NCI-H748 (cell line): Measurements from ENCODE around the gene RABEPK.
A peak's percentile ranks its signal among the peaks of the same experiment; 100 is the strongest.
"Not testable (repeated sequence)": the region's sequence is repeated elsewhere in the genome, so short reads cannot be mapped to it uniquely, and the experiment has no call there.

Source experiments
- DNase-seq: peaks from one replicate; lab custom pipeline; 2025; ENCODE audit not compliant: unreplicated experiment; lab: John Stamatoyannopoulos, UW

Gene RABEPK, protein sequence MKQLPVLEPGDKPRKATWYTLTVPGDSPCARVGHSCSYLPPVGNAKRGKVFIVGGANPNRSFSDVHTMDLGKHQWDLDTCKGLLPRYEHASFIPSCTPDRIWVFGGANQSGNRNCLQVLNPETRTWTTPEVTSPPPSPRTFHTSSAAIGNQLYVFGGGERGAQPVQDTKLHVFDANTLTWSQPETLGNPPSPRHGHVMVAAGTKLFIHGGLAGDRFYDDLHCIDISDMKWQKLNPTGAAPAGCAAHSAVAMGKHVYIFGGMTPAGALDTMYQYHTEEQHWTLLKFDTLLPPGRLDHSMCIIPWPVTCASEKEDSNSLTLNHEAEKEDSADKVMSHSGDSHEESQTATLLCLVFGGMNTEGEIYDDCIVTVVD

DNA sequence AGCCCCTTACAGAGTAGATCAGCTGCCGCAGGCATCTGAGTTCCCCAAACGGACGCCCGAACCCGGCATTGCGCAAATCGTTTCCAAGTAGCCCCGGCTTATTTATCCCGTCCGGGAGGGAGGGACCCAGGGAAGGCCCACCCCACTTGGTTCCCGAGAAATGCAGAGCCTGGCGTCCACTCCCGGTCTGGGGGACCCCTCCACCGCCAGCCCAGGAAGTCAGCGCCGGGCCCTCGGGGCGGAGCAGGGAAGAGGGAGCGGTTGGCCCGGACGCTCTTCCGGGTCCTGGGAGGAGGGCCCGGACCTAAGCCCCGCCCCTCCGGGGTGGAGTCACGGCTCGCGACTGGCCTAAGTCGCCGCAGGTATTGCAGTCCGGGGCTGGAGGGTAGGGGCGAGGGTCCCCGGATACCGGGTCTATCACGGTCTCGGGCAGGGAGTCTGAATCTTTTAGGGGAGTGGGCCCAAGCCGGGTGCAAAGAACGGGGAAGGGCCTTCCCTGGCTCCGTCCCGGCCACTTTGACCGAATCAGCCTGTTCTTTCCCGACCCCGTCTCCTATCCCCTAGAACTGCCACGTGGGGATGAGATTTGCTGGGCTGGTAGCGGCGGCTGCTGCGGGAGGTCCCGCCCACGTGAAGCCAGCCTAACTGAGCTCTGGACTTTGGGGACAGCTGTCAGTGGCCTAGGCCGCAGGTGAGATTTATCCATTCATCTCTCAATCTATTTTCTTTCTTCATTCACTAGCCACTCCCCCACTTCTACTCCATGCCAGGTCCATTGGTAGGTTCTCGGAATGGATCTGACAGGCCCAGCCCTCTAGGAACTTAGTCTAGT, at the start of gene RABEPK:
Gene RABEPK, plus strand, starts transcription at position 327 of the 832 bp plus-strand sequence. CDS start 2,472 bp downstream, outside the sequence.
- DNase-seq, result peak; percentile 93

DNA sequence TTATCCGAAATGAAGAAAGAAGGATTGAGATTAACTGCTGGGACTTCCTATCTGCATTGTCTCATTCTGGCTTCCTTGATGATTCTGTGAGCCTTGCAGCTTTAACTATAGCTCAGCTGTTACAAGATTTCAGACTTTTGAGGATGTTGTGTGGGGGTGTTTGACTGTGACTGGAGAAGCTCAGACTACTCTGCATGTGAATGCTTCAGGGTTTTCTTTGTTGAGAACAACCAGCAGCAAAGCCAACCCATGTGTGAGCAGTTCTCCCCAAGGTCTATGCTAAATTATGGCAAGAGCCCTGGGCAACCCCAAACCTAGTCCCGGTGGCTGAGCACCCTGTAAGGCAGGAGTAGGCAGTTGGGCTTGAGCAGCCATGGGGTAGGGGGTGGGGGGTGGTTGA, 48.6 kb upstream of the RABEPK start:
- no peak for DNase-seq

DNA sequence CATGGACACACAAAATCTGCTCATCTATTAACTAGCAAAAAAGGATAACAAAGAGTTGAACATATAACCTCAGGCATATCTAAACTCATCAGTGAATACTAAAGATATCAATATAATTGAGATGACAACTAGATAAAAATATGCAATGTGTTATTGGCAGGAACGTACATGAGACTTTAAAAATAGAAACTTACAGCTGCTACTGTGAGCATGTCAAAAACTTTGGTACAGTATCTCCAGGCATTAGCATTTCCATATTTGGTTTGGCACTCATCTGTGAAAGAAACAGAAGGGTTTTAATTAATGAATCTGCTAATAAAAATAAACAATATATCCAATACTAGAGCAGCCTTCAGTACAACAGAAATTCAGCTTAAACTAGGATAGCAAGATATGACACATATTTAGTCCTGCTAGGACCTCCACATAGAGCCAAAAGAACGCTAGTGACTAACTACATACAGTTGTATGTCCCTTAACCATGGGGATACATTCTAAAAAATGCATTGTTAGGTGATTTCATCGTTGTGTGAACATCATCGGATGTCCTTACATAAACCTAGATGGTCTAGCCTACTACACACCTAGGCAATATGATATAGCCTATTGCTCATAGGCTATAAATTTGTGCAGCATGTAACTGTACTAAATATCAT, 46.5 kb upstream of the RABEPK start:
- DNase-seq, result no peak

DNA sequence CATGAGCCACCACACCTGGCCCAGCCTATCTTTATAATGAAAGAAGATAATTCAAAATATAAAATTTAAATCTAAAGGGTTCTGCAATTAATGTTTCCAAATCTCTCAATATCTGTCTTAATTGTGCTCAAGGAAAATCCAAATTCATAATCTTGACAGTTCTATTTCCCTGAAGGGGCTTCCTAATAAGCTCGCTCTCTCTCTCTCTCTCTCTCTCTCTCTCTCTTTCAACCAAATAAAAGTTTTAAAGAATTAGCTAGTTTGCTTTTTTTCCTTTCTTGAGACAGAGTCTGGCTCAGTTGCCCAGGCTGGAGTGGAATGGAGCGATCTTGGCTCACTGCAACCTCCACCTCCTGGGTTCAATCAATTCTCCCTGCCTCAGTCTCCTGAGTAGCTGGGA, 43.8 kb upstream of the RABEPK start:
- no peak for DNase-seq

DNA sequence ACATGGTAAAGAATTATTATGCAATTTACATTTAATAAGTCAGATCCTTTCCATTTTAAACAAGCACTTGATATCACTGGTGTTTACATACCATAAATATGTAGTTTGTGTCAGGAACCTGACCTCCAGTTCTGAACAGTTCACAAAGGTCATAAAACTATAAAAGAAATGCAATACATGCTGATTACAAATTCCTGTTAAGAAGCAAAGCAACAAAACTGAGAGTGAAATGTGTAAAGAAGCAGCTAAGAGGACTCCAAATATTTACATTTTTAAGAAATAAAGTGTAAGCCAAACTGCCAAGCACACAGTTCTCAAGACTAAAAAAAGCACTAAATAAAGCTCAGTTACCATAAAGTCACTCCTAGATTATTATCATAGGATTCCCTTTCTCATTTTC, 39.6 kb upstream of the RABEPK start:
- no peak for DNase-seq

DNA sequence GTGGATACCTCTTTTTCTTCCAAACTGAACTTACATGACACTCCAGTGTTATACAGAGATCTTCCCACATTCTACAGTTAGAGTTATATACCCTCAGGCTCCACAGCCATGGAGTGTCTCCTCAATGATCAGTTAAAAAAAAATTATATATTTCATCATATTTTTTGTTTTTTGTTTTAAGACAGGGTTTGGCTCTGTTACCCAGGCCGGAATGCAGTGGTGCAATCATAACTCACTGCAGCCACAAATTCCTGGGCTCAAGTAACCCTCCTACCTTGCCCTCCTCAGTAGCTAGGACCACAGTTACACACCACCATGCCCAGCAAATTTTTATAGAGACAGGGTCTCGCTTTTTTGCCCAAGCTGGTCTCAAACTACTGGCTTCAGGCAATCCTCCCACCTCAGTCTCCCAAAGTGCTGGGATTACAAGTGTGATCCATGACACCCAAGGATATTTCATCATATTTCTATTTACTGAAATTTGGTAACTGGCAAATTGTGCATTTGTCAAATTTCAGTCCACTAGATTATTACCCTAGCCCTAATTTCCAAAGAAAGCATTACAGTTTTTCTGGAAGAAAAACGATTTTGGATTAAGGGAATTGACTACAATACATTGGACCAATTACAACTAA, 38.9 kb upstream of the RABEPK start:
- no peak for DNase-seq

DNA sequence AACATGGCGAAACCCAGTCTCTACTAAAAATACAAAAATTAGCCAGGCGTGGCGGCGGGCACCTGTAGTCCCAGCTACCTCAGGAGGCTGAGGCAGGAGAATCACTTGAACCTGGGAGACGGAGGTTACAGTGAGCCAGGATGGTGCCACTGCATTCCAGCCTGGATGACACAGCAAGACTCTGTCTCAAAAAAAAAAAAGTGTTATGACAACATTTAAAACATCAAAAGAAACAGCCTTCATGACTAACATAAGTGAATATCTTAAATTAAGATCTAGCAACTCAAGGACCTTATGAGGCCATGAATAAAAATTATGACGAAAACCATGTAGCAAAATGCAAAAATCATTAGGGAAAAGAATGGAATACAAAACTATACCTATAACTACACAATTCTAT, 37.5 kb upstream of the RABEPK start:
- DNase-seq, result not testable (repeated sequence)

DNA sequence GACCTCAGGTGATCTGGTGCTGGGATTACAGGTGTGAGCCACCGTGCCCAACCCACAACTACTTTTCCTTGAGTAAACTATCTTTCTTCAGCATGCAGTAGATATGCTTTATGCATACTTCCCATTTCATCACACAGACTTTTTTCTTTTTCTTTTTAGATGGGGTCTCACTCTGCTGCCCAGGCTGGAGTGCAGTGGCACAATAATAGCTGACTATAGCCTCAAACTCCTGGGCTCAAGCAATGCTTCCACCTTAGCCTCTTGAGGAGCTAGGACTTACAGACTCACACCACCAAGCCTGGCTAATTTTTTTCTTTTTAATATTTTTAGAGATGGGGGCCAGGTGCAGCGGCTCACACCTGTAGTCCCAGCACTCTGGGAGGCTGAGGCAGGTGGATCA, 33.6 kb upstream of the RABEPK start:
- no peak for DNase-seq

DNA sequence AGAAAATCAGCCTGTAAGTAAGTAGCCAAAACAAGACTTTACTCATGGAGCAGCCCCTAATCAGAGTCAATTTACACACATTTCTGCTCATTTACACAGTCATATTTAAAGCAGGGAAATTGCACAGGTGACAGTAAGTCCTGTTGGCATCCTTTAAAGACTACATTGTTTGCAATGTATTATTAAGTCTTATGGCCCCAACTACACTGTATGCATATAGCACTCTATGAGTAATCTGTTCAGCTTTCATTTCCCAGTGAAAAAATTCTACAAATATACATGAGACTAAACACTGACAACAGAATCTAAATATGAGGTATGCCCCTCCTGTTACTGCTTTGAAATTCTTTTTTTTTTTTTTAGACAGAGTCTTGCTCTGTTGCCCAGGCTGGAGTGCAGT, 30.4 kb upstream of the RABEPK start:
- DNase-seq, result no peak

DNA sequence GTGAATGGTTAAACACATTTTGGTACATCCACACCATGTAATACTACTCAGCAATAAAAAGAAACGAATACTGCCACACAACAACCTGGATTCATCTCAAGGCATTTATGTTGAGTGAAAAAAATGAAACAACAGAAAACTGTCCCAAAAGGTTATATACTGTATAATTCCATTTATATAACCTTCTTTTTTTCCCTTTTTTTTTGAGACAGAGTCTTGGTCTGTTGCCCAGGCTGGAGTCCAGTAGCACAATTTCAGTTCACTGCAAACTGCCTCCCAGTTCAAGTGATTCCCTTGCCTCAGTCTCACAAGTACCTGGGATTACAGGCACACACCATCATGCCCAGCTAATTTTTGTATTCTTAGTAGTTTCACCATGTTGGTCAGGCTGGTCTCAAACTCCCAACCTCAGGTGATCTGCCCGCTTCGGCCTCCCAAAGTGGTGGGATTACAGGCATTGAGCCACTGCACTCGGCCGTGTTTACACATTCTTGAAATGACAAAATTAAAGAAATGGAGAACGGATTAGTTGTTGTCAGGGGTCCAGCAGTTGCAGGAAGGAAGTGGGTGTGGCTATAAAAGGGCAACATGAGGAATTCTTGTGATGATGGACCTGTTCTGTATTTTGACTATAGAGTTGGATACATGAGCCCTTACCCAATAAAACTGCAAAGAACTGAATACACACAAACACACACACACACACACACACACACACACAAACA, 28.1 kb upstream of the RABEPK start:
- no peak for DNase-seq

DNA sequence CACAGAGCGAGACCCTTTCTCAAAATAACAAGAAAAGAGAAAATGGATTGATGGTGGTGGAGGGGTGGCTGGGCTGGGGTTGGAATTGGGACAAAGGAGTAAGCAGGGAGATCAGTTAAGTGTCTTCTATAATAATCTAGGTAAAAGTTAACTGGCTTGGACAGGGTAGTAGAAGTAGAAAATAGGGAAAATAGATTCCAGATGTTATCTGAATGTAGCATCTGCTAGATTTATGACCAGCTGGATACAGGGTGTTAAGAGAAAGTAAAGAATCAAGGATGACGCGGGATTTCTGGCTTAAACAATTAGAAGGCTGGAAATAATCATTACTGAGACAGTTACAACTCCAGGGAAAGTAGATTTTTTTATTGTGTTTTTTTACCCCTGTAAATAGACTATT, 23.7 kb upstream of the RABEPK start:
- no peak for DNase-seq

DNA sequence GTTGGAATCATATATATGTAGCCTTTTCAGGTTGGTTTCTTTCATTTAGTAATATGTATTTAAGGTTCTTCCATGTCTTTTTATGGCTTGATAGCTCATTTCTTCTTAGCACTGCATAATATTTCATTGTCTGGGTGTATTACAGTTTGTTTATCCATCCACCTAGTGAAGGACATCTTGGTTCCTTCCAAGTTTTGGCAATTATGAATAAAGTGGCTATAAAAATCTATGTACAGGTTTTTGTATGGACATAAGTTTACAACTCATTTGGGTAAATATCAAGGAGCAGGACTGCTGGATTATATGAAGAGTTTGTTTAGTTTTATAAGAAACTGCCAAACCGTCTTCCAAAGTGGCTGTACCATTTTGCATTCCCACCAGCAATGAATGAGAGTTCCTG, 22.5 kb upstream of the RABEPK start:
- no peak for DNase-seq

DNA sequence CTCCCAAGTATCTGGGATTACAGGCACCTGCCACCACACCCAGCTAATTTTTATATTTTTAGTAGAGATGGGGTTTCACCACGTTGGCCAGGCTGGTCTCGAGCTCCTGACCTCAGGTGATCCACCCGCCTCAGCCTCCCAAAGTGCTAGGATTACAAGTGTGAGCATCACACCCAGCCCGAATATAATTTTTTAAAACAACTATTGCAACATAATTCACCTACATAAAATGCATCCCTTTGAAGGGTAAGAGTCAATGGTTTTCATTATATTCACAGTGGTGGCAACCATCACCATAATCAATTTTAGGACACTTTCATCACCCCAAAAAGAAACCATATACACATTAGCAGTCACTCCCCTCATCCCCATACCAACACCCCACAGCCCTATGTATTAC, 20.6 kb upstream of the RABEPK start:
- DNase-seq, result not testable (repeated sequence)

DNA sequence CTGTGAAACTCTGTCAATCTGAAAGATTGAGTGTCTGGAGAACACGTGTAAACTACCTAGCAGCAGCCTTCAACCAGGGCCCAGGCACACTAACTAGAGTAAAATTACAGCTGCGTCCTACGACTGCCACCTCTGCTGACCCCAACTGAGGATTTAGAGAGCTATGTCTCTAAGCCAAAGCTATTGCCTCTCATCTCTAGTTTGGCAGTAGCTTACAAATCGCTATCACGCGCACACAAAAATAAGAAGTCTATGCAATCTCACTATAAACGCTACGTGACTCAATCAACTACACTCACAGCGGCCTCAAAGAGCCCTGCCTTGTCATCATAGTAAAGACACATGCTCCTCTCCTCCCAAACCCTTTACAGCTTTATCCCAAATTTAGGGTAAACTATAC, 19.5 kb upstream of the RABEPK start:
- DNase-seq, result no peak

DNA sequence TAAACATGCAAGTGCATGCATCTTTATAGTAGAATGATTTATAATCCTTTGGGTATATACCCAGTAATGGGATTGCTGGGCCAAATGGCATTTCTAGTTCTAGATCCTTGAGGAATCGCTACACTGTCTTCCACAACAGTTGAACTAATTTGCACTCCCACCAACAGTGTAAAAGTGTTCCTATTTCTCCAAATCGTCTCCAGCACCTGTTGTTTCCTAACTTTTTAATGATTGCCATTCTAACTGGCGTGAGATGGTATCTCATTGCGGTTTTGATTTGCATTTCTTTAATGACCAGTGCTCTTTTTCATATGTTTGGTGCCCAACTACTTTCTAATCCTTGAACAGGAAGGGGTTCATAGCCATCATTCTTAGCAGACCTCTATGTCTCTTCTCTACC, 18.6 kb upstream of the RABEPK start:
- not testable (repeated sequence) for DNase-seq

DNA sequence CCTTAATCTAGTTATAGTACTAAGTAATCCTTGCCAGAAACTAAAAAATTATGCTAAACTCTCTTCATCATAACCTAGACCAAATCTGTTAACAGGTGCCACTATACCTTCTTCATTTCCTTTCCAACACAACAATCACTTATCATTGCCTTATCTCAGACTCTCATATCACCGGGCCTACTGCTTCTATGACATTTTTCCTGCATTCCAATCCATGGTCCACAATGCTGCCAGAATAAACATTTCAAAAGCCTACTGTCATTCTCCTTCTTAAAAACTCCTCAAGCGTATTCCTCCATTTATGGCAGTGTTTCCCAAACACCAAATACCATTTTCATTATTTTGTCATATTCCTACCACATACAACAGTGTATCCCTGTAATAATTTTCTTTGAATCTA, 17.3 kb upstream of the RABEPK start:
- DNase-seq, result no peak

DNA sequence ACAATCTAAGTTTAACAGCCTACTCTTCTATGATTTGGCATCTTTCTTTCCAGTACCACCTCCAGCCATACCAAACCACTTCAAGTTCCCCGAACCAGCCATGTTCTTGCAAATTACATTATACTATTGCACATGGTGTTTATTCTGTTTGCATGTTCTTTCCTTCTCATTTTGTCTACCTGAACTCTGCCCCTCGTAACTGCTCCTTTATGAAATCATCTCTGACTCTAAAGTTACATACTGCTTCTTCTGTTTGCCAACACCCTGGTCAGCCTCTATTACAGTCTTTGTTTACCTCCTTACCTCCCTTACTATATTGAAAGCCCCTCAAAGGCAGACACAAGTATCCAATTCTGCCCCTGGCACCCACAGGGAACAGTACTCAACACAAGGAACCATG, 16.8 kb upstream of the RABEPK start:
- DNase-seq, result no peak

DNA sequence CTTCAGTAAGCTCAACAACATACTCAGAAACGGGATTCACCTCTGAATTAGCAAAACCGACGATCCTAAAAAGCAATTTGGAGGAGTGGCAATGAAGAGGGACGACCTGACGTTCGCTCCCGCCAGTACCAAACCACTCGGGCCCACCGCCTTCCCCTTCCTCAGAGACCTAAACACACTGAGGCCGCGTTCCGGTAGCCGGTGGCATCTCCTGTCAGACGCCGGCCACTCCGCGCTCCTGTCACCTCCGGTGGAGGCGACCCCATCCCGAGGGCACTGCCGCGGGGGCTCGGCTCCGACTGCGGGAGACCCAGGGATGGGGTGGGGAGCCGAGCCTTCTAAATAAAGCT, 11.4 kb upstream of the RABEPK start:
- no peak for DNase-seq

DNA sequence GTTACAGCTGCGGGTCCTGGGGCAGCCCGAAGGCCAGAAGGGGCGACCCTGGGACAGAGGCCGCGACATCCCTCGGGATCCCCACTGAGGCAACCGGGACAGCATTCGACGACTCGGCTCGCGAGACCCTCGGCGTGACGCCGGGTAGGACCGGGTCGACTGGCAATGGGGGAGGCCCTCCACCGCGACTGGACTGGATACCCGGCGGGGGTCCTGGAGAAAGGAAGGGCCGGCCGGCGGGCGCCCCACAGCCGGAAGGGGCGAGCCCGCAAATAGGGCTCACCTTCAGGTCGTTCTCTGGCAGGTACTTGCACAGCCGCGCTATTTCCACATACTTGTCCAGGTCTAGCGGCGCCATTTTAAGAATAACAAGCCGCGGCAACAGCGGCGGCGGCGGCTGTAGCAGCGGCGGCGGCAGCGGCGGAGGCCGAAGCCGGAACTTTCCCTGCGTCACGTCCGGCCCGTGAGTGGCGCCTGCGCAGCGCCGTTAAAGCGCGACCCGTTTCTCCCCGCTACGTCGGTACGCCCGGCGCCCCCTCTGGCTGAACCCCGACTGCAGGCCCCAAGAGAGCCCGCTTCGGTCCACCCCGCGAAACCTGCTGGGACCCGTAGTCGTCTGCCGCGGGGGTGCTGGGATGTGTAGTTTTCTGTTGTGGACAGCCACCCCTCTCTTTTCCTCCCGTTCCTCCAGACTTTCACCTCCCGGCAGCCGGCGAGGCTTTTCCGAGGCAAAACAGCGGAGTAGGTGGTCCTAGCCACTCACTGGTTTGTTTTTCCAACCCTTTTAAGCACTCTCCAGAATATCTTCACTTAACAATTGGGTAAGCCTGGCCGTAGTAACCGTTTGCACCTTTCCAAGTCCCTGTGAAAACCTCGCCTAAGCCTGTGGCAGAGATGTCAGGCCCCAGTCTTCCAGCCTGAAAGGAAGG, 10.7 kb upstream of the RABEPK start, which contains the start of gene PPP6C:
Gene PPP6C, minus strand, starts transcription at position 443 of the 929 bp plus-strand sequence. Its CDS starts 85 bp downstream, at position 358.
- DNase-seq, result peak; percentile 96
